ENCODE data around the gene TRMT61A.
A peak's percentile ranks its signal among the peaks of the same experiment; 100 is the strongest.

TRMT61A gene

GRCh38 chr14:103549361-103550311, 20.6 kb downstream of the TRMT61A start:
- no peak for DNase-seq

GRCh38 chr14:103550451-103551337, 21.7 kb downstream of the TRMT61A start:
- no peak for DNase-seq

- DNase-seq: no peak
These were observed 22.4 kb downstream of the TRMT61A start for GRCh38 chr14:103551338-103551762.

- no peak for DNase-seq
These were observed 23.2 kb downstream of the TRMT61A start for GRCh38 chr14:103552011-103552845.

GRCh38 chr14:103552846-103553210, 23.8 kb downstream of the TRMT61A start:
- no peak for DNase-seq

- no peak for DNase-seq
These were observed 26.8 kb downstream of the TRMT61A start for GRCh38 chr14:103555559-103556337.

GRCh38 chr14:103556946-103557758, 28.2 kb downstream of the TRMT61A start:
- no peak for DNase-seq

- DNase-seq: no peak
These were observed 29.3 kb downstream of the TRMT61A start for GRCh38 chr14:103558071-103558882.

GRCh38 chr14:103559766-103560165, 30.8 kb downstream of the TRMT61A start:
- DNase-seq: no peak

GRCh38 chr14:103560691-103561090, 31.7 kb downstream of the TRMT61A start:
- DNase-seq: no peak

GRCh38 chr14:103561381-103562178, 32.6 kb downstream of the TRMT61A start:
- DNase-seq: no peak

GRCh38 chr14:103562179-103562428, 33.1 kb downstream of the TRMT61A start:
- peak; percentile 63 for DNase-seq

- peak; percentile 95 for DNase-seq
These were observed 33.6 kb downstream of the TRMT61A start, which contains the start of the genes BAG5 and COA8 for GRCh38 chr14:103562429-103563225. TSS of gene BAG5 (minus strand) at chr14:103562657. CDS start at chr14:103561164, 1,493 bp downstream. TSS of gene COA8 (plus strand) at chr14:103562960. CDS start at chr14:103563002, 42 bp downstream.

- DNase-seq: no peak
These were observed 34.2 kb downstream of the TRMT61A start for GRCh38 chr14:103563226-103563620.

- no peak for DNase-seq
These were observed 35.0 kb downstream of the TRMT61A start for GRCh38 chr14:103563844-103564505.

GRCh38 chr14:103568952-103569351, 40.0 kb downstream of the TRMT61A start:
- DNase-seq: no peak

- no peak for DNase-seq
These were observed 40.4 kb downstream of the TRMT61A start for GRCh38 chr14:103569408-103569807.

GRCh38 chr14:103574104-103574503, 45.1 kb downstream of the TRMT61A start:
- no peak for DNase-seq

Measured in NCI-H774 (cell line).